Transverse colon (tissue), 4 donors: ENCODE measurements around the gene HORMAD1. TPM values are rescaled to one million over a fixed set of nuclear protein-coding genes. Genes with fewer than 3 reads are reported as not detected.
A peak's percentile ranks its signal among the peaks of the same experiment; 100 is the strongest.
"Not testable (repeated sequence)": the region's sequence is repeated elsewhere in the genome, so short reads cannot be mapped to it uniquely, and the experiment has no call there.

Experiments used
- DNase-seq: peaks from one replicate; pipeline ENCODE4 v3.0.0-alpha.2; 2019
- H3K27ac ChIP-seq, 4 donors: fragments of 200-600 bp; sonication (generic); 2 replicates each; pipeline ENCODE4 v1.5.1; 2016 to 2018; ENCODE audit warnings: inconsistent platforms in 4 of 4
- H3K27me3 ChIP-seq: fragments of 200-600 bp; sonication (generic); 2 replicates; pipeline ENCODE4 v1.5.1; 2017; ENCODE audit warnings: inconsistent platforms
- H3K36me3 ChIP-seq, 4 donors: fragments of 200-600 bp; sonication (generic); 2 replicates each; pipeline ENCODE4 v1.5.1; 2017 to 2019; ENCODE audit warnings: inconsistent platforms in 4 of 4
- H3K4me1 ChIP-seq, 4 donors: fragments of 200-600 bp; sonication (generic); 2 replicates each; pipeline ENCODE4 v1.5.1; 2017 to 2020; ENCODE audit warnings: inconsistent platforms in 4 of 4
- H3K4me3 ChIP-seq, 4 donors: fragments of 200-600 bp; sonication (generic); 1 replicate in 1 of 4; 2 replicates in 3 of 4; pipeline versions ENCODE4 v1.5.1 to v1.6.1; 2017 to 2019; ENCODE audit warnings: inconsistent platforms in 4 of 4
- H3K9me3 ChIP-seq, 2 donors: fragments of 200-600 bp; sonication (generic); 2 replicates each; pipeline ENCODE4 v1.5.1; 2017 to 2019; ENCODE audit warnings: inconsistent platforms in 2 of 2
- EP300 ChIP-seq: sonication (generic); formaldehyde crosslinking; IDR thresholded peaks from one replicate; pipeline ENCODE4 v1.6.1; 2017; ENCODE audit warnings: antibody characterized with exemption, low read depth
- POLR2A ChIP-seq: fragments of 450-650 bp; IDR thresholded peaks from one replicate; pipeline ENCODE4 v1.6.1; 2016; ENCODE audit warnings: antibody characterized with exemption, mild to moderate bottlenecking, moderate library complexity
- POLR2AphosphoS5 ChIP-seq, 3 donors: sonication (generic); formaldehyde crosslinking; IDR thresholded peaks; one replicate each; pipeline ENCODE4 v1.6.1; 2016; ENCODE audit warnings: antibody characterized with exemption in 3 of 3
- WGBS, 2 donors: methylation state at CpG; one replicate each; pipeline ENCODE4 v1.1.5; 2018; ENCODE audit warnings: low coverage in 1 of 2; 5-methylcytosine and 5-hydroxymethylcytosine counted together
- in situ Hi-C, 4 donors: fragments of 200-750 bp; cut with MboI; loops; one replicate each; pipeline versions ENCODE4 v1.15.0 to v1.15.1; 2017; ENCODE audit warnings: low sequenced_read_pairs in 3 of 4, low pct_ligation_motif_present in 1 of 4, low pct_unique_long_range_greater_than_20kb in 1 of 4
- intact Hi-C: fragments of 100-400 bp; cut with DNase I; formaldehyde crosslinking; loops from one replicate; pipeline ENCODE4 v1.15.1; 2023; ENCODE audit warnings: low total_unique reads
- total RNA-seq, 4 donors: library from RNA; depleted of rRNA; stranded (reverse); fragments of >200 nt; gene quantifications; one replicate each; pipeline ENCODE4 v1.1.0, GENCODE V29; 2016
- TF ChIP-seq, protein P1 (sequence below), 5 experiments: fragments of 200-600 bp in 3 of 5; fragments of 450-650 bp in 2 of 5; sonication (generic) in 3 of 5; IDR thresholded peaks; 1 replicate in 2 of 5; 2 replicates in 3 of 5; pipeline ENCODE4 v1.5.1; 2016 to 2017; ENCODE audit warnings: antibody characterized with exemption in 5 of 5, inconsistent platforms in 3 of 5, mild to moderate bottlenecking in 2 of 5, moderate library complexity in 1 of 5

The HORMAD1 gene, protein sequence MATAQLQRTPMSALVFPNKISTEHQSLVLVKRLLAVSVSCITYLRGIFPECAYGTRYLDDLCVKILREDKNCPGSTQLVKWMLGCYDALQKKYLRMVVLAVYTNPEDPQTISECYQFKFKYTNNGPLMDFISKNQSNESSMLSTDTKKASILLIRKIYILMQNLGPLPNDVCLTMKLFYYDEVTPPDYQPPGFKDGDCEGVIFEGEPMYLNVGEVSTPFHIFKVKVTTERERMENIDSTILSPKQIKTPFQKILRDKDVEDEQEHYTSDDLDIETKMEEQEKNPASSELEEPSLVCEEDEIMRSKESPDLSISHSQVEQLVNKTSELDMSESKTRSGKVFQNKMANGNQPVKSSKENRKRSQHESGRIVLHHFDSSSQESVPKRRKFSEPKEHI
- 1 to 10 TPM in 1 of 4 donors, under 1 TPM in 1, not detected in 2; 0.41 to 1.6 TPM for total RNA-seq

DNA sequence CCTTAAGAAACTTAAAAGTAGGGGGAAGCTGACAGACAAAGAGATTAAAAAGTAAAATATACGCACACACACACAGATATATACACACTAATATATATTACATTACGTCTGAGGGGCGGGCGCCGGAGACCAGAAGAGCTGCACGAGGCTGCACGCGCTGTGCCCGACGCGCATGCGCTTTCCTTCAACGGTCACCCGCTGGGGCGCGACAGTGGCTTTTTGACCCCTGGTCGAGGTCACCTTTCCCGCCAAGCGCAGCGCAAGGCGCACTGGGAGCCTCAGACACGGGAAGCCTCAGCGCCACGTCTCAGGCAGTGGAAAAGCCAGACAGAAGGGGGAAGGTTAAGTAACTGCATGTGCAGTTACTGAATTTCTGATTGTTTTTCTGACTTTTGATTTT is at the start of gene HORMAD1:
Gene HORMAD1, minus strand, starts transcription at position 193 of the 400 bp plus-strand sequence. CDS start 1,390 bp downstream, outside the sequence.
- no peak within 1 kb of the TSS for H3K4me3 ChIP-seq
- TF ChIP-seq POLR2AphosphoS5 (IDR thresholded peaks at IDR 0.05) (no peak), EP300 (no peak), POLR2A (no peak)
- TF ChIP-seq, protein P1, sequence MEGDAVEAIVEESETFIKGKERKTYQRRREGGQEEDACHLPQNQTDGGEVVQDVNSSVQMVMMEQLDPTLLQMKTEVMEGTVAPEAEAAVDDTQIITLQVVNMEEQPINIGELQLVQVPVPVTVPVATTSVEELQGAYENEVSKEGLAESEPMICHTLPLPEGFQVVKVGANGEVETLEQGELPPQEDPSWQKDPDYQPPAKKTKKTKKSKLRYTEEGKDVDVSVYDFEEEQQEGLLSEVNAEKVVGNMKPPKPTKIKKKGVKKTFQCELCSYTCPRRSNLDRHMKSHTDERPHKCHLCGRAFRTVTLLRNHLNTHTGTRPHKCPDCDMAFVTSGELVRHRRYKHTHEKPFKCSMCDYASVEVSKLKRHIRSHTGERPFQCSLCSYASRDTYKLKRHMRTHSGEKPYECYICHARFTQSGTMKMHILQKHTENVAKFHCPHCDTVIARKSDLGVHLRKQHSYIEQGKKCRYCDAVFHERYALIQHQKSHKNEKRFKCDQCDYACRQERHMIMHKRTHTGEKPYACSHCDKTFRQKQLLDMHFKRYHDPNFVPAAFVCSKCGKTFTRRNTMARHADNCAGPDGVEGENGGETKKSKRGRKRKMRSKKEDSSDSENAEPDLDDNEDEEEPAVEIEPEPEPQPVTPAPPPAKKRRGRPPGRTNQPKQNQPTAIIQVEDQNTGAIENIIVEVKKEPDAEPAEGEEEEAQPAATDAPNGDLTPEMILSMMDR (IDR thresholded peaks at IDR 0.05) = no peak
- H3K4me1 ChIP-seq = peaks cover 0 to 7% (median 3%) of the 10 kb centered on the region in 4 donors
- H3K9me3 ChIP-seq = no peaks in the 10 kb centered on the region
- in situ Hi-C loops = no loop called here
- DNase-seq = no peak
- 94 to 95% methylated on average over 16 to 24 of the region's 24 CpGs for WGBS, 2 donors
- H3K27ac ChIP-seq = no peak within 1 kb of the TSS
- intact Hi-C loops = no loop called here
- no peaks in the 10 kb centered on the region for H3K27me3 ChIP-seq
- no peaks in the 10 kb centered on the region for H3K36me3 ChIP-seq

DNA sequence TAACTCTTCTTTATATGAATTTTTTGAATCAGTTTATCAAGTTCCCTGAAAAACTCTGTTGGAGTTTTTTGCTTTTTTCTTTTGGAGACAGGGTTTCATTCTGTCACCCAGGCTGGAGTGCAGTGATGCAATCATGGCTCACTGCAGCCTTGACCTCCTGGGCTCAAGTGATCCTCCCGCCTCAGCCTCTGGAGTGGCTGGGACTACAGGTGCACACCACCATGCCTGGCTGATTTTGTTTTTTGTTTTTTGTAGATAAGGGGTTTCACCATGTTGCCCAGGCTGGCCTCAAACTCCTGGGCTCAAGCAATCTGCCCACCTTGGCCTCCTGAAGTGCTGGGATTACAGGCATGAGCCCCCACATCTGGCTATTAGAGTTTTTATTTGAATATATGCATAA is 47.0 kb upstream of the HORMAD1 start:
- H3K9me3 ChIP-seq, intact Hi-C loops, H3K36me3 ChIP-seq, DNase-seq, in situ Hi-C loops, H3K27ac ChIP-seq, H3K4me3 ChIP-seq, H3K27me3 ChIP-seq: not testable (repeated sequence)
- H3K4me1 ChIP-seq = peaks cover 0 to 24% (median 14%) of the 10 kb centered on the region in 4 donors
- WGBS, 2 donors = 96% methylated on average over 1 of the region's 1 CpG; no CpG with 5 or more reads in 1 of the 2 donors

DNA sequence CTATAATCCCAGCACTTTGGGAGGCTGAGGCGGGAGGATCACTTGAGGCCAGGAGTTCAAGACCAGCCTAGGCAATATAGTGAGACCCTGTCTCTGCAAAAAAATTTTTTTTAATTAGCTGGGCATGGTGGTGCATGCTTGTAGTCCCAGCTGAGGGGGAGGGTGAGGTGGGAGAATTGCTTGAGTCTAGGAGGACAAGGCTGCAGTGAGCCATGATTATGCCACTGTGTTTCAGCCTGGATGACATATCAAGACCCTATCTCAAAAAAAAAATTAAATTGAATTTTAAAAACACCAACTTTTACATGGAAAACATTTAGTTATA is 45.2 kb upstream of the HORMAD1 start:
- 36% methylated on average over 1 of the region's 1 CpG; no CpG with 5 or more reads in 1 of the 2 donors for WGBS, 2 donors
- intact Hi-C loops, H3K27me3 ChIP-seq, in situ Hi-C loops, H3K9me3 ChIP-seq, H3K36me3 ChIP-seq, DNase-seq: not testable (repeated sequence)
- peak overlapping the region in 3 of 4 donors; percentile 32 to 61 (median 45) for H3K4me3 ChIP-seq
- H3K27ac ChIP-seq = peak overlapping the region; percentile 80 to 92 (median 85)
- H3K4me1 ChIP-seq = peaks cover 0 to 24% (median 14%) of the 10 kb centered on the region in 4 donors
- TF ChIP-seq POLR2A = peak; percentile 17

DNA sequence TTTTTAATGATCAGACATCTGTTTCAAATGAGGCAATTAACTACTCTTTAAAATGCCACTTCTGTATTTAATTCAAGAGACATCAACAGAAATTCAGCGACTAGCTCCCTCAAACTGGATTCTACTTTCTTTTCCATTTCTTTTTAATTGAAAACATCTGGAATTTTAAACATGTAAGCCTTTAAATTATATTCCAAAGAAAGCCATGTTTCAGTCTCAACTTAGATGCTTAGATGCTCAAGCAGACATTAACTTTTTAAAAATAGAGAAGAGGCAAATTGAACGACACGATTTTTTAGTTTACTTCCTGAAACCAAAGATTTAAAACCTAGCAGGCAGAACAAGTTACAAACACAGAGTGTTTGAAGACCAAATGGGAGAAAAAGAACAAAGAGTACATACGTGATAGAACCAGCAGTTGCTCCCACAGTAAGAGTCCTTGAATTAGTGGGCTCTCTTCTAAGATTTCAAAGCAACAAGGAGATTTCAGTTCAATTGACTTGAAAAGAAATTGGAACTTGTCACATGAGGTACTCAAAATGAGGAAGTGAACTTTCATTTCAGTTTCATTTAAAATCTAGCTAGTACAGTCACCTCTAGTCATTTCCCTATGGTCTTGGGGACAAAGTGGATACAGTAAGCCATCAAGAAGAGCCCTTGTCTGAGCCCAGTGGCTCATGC is 44.7 kb upstream of the HORMAD1 start, which contains the start of gene CTSS:
Gene CTSS, minus strand, starts transcription at position 483 of the 681 bp plus-strand sequence. CDS start 1,015 bp downstream, outside the sequence.
- no peaks in the 10 kb centered on the region for H3K36me3 ChIP-seq
- no peaks in the 10 kb centered on the region for H3K27me3 ChIP-seq
- 4 to 7% methylated on average over 4 of the region's 4 CpGs for WGBS, 2 donors
- peak within 1 kb of the TSS; percentile 20 to 61 (median 38) for H3K4me3 ChIP-seq
- H3K4me1 ChIP-seq = peaks cover 0 to 25% (median 14%) of the 10 kb centered on the region in 4 donors
- peak within 1 kb of the TSS; percentile 80 to 92 (median 85) for H3K27ac ChIP-seq
- TF ChIP-seq EP300 = no peak
- TF ChIP-seq POLR2A = peak; percentile 71
- TF ChIP-seq POLR2AphosphoS5 (IDR thresholded peaks at IDR 0.05) = peak; percentile 23 to 82 (median 70)
- intact Hi-C loops = no loop called here
- DNase-seq = no peak
- in situ Hi-C loops = no loop called here
- no peaks in the 10 kb centered on the region for H3K9me3 ChIP-seq

DNA sequence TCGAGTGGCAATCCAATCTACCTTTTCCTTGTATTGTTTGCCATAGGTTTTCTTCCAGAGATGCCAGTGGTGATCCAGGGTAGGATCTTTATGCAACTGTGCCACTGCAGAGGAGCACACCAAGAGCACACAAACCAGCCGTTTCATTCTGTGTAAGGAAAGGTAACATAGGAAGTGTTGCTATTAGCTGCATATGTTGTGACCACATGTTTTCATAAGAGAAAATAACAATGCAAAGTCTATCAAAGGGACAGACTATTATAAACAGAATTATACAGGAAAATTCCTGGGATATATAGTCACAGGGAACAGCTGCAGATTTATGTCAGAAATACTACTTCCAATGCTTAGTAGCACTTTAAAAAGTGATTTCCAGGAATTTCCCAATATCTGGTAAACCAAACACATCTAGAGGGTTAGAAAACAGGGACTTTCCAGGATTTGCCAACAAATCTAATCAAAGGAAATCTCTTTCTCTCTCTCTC is 44.0 kb upstream of the HORMAD1 start:
- DNase-seq = no peak
- Histone ChIP-seq H3K36me3 (no peaks in the 10 kb centered on the region), H3K27ac (peak overlapping the region; percentile 80 to 92 (median 85)), H3K4me3 (peak overlapping the region in 3 of 4 donors; percentile 32 to 61 (median 45)), H3K4me1 (peaks cover 0 to 28% (median 14%) of the 10 kb centered on the region in 4 donors), H3K9me3 (no peaks in the 10 kb centered on the region), H3K27me3 (no peaks in the 10 kb centered on the region)
- intact Hi-C loops = no loop called here
- WGBS, 2 donors = 14 to 33% methylated on average over 1 to 2 of the region's 2 CpGs
- no peak for TF ChIP-seq EP300
- peak; percentile 31 for TF ChIP-seq POLR2A
- in situ Hi-C loops = no loop called here
